T follicular helper cell (primary cell): ENCODE measurements around the gene PCSK4.

Source experiments
- DNase-seq: peaks from one replicate; pipeline ENCODE4 v3.0.0-alpha.2; 2020; ENCODE audit warnings: low read depth

Gene PCSK4

DNA sequence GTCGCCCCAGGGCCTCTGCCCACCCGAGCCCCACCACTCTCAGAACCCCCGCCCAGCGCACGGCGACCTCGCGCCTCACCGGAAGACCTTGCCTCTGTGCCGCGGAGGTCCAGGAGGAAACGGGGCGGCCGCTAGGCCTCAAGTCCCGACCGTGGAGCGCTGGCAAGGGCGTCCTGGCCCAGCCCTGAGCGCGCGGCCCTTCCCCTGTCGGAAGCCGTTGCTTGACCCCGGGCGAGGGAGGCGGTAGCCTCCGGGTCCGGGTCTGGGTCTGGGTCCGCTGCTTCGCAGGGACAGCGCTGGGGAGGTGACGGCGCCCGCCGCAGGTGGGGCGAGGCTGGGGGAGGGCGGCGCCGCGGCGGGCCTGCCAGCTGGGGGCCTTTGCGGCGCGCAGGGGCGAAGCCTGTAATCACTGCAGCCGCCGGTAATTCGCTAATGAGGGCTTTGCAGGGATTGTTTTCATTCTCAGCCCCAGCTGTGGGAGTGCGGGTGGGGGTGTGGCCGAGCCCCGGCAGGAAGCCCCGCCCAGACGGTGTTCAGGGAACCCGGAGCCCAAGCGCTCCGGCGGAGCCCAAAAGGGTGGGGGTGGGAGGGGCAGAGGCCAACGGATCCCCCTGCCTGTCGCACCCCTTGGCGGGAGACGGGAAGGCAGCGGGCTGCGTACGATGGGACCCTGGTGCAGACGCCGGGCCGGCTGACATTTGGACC lies 19.7 kb downstream of the PCSK4 start:
- DNase-seq, result peak; percentile 59

- DNase-seq, result no peak
Observed at GRCh38 chr19:1470055-1470304, 20.2 kb downstream of the PCSK4 start.

DNA sequence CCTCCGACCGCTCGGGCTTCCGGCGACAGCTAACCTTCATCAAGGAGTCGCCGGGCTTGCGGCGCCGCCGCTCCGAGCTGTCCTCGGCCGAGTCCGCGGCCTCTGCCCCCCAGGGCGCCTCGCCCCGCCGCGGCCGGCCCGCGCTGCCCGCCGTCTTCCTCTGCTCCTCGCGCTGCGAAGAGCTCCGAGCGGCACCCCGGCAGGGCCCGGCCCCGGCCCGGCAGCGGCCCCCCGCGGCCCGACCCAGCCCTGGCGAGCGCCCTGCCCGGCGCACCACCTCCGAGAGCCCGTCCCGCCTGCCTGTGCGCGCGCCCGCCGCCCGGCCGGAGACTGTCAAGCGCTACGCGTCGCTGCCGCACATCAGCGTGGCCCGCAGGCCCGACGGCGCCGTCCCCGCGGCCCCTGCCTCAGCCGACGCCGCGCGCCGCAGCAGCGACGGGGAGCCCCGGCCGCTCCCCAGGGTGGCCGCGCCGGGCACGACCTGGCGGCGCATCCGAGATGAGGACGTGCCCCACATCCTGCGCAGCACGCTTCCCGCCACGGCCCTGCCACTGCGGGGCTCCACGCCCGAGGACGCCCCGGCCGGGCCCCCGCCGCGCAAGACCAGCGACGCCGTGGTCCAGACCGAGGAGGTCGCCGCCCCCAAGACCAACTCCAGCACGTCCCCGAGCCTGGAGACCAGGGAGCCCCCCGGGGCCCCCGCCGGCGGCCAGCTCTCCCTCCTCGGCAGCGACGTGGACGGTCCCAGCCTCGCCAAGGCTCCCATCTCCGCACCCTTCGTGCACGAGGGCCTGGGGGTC lies 20.7 kb downstream of the PCSK4 start:
- DNase-seq, result no peak

DNA sequence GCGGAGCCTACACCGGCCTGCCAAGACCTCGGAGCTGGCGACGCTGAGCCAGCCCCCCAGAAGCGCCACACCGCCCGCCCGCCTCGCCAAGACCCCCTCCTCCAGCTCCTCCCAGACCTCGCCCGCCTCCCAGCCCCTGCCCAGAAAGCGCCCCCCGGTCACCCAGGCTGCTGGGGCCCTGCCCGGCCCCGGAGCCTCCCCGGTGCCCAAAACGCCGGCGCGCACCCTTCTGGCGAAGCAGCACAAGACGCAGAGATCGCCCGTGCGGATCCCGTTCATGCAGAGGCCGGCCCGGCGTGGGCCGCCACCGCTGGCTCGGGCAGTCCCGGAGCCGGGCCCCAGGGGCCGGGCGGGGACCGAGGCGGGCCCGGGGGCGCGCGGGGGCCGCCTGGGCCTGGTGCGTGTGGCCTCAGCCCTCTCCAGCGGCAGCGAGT lies 21.3 kb downstream of the PCSK4 start:
- no peak for DNase-seq

DNA sequence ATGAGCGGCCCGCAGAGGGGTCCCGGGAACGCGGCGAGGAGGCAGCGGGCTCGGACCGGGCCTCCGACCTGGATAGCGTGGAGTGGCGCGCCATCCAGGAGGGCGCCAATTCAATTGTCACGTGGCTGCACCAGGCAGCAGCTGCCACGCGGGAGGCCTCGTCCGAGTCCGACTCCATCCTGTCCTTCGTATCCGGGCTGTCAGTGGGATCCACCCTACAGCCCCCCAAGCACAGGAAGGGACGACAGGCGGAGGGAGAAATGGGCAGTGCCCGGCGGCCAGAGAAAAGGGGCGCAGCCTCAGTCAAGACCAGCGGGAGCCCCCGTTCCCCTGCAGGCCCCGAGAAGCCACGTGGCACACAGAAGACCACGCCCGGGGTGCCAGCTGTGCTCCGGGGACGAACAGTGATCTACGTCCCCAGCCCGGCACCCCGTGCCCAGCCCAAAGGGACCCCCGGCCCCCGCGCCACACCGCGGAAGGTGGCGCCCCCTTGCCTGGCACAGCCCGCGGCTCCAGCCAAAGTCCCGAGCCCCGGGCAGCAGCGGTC lies 21.8 kb downstream of the PCSK4 start:
- DNase-seq, result no peak

DNA sequence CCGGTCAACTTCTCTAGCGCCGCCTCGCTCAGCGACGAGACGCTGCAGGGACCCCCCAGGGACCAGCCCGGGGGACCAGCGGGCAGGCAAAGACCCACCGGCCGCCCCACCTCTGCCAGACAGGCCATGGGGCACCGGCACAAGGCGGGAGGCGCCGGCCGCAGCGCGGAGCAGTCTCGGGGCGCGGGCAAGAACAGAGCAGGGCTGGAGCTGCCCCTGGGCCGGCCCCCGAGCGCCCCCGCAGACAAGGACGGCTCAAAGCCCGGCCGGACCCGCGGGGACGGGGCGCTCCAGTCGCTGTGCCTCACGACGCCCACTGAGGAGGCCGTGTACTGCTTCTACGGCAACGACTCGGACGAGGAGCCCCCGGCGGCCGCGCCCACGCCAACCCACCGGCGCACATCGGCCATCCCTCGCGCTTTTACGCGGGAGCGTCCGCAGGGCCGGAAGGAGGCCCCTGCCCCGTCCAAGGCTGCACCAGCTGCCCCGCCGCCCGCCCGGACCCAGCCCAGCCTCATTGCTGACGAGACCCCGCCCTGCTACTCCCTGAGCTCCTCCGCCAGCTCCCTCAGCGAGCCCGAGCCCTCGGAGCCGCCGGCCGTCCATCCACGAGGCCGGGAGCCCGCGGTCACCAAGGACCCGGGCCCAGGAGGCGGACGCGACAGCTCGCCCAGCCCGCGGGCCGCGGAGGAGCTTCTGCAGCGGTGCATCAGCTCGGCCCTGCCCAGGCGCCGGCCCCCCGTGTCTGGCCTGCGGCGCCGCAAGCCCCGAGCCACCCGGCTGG lies 22.5 kb downstream of the PCSK4 start:
- no peak for DNase-seq

- no peak for DNase-seq
Observed at GRCh38 chr19:1467215-1467489, 23.0 kb downstream of the PCSK4 start.

DNA sequence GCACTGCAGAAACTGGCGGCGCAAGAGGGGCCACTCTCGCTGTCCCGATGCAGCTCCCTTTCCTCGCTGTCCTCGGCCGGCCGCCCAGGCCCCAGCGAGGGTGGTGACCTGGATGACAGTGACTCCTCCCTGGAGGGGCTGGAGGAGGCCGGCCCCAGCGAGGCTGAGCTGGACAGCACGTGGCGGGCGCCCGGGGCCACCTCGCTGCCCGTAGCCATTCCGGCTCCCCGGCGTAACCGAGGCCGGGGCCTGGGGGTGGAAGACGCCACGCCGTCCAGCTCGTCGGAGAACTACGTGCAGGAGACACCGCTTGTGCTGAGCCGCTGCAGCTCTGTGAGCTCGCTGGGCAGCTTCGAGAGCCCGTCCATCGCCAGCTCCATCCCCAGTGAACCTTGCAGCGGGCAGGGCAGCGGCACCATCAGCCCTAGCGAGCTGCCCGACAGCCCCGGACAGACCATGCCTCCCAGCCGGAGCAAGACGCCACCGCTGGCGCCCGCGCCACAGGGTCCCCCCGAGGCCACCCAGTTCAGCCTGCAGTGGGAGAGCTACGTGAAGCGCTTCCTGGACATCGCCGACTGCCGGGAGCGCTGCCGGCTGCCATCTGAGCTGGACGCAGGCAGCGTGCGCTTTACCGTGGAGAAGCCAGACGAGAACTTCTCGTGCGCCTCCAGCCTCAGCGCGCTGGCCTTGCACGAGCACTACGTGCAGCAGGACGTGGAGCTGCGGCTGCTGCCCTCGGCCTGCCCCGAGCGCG lies 23.5 kb downstream of the PCSK4 start:
- no peak for DNase-seq

- DNase-seq, result no peak
Observed at GRCh38 chr19:1466018-1466460, 24.1 kb downstream of the PCSK4 start.

DNA sequence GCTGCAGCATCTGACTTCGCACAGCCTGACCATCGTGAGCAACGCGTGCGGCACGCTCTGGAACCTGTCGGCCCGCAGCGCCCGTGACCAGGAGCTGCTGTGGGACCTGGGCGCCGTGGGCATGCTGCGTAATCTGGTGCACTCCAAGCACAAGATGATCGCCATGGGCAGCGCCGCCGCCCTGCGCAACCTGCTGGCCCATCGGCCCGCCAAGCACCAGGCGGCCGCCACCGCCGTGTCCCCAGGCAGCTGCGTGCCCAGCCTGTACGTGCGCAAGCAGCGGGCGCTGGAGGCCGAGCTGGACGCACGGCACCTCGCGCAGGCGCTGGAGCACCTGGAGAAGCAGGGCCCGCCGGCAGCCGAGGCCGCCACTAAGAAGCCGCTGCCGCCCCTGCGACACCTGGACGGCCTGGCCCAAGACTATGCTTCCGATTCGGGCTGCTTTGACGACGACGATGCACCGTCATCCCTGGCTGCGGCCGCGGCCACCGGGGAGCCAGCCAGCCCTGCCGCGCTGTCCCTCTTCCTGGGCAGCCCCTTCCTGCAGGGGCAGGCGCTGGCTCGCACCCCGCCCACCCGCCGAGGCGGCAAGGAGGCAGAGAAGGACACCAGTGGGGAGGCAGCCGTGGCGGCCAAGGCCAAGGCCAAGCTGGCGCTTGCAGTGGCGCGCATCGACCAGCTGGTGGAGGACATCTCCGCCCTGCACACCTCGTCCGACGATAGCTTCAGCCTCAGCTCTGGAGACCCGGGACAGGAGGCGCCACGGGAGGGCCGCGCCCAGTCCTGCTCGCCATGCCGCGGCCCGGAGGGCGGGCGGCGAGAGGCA lies 24.7 kb downstream of the PCSK4 start:
- DNase-seq, result no peak

- DNase-seq, result no peak
Observed at GRCh38 chr19:1461862-1462261, 28.3 kb downstream of the PCSK4 start.

DNA sequence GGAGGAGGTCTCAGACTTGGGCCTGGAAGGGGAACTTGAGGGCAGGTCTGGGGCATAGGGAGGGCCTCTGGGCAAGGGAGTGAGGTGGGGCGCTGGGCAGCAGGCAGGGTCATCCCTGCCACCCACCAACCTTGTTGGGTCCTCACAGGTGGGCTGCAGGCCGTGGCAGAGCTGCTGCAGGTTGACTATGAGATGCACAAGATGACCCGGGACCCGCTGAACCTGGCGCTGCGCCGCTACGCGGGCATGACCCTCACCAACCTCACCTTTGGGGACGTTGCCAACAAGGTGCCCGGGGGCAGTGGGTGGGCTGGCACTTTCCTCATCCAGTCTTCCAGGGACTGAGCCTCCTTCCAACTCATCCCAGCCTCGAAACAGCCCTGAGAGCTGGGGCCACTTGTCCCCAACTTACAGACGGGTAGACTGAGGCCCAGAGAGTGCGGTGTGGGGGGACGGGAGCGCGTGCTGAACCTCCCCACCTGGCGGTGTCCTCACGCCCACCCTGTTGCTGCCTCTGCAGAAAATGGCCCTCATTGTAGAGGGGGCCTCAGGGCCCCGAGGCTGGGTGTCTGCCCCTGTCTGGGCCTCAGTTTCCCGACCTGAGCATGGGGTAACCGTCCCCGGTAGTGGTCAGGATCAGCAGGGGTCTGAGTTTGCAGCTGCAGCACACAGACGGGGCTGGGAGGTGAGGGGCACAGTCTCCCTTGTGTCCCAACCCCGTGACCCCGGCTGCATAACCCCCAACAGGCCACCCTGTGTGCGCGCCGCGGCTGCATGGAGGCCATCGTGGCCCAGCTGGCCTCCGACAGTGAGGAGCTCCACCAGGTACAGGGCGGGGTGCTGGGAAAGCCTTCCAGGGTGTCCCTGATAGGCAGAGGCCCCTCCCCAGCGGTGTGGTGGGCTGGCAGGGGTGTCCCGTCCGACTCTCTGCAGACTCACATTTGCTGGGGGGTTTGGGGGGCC lies 29.8 kb downstream of the PCSK4 start:
- DNase-seq, result no peak

DNA sequence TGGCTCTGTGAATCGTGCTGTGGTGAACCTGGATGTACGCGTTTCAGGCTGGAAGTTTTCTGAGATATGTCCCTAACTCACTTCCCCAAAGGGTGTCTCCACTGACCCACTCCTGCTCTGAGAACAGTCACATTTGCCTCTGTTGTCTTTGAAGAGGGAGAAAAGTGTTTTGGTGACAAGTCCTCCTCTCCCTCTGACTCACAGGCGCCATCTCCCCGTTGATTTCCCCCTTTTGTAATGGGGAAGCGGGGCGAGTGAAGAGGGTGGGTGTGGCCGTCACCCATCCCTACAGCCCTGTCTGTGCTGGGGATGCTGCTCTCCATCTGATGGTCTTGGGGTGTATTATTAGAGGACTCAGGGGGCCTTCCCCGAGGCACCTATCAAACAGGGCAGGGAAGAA lies 30.7 kb downstream of the PCSK4 start:
- DNase-seq, result no peak

DNA sequence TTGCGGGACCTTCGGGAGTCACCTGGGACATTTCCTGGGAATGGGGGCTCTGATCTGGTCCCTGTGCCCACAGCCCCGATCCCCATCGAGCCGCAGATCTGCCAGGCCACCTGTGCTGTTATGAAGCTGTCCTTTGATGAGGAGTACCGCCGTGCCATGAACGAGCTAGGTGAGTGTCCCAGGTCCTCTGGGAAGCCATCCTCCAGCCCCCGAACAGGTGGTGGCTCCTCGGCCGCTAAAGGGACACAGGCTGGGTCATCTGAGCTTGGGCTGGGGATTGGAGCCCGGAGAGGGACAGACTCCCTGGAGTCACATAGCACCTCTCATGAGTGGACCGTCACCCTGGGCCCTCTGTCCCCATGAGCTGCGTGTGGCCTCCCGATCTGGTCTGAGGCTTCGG lies 32.3 kb downstream of the PCSK4 start:
- no peak for DNase-seq

DNA sequence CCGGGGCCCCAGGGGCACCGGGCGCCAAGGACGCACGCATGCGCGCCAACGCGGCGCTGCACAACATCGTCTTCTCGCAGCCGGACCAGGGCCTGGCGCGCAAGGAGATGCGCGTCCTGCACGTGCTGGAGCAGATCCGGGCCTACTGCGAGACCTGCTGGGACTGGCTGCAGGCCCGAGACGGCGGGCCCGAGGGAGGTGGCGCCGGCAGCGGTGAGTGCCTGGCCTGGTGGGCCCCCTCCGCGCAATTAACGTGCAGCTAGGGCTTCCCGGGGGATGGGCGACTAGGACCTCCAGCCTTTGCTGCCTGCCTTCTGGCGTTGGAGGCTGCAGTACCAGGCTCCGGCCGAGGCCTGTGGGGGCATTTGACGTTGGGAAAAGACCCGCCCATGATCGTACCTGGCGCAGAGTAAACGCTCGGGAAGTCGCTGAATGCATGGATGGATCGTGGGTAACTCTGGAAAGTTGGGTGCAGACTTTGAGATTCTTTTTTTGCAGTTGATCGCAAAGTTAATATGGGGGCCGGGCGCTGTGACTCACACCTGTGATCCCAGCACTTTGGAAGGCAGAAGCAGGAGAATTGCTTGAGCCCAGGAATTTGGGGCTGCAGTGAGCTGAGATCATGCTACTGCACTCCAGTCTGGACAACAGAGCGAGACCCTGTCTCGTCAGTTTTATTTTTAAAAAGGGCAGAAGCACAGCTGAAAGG lies 33.0 kb downstream of the PCSK4 start:
- no peak for DNase-seq

- no peak for DNase-seq
Observed at GRCh38 chr19:1456121-1456900, 33.8 kb downstream of the PCSK4 start.

DNA sequence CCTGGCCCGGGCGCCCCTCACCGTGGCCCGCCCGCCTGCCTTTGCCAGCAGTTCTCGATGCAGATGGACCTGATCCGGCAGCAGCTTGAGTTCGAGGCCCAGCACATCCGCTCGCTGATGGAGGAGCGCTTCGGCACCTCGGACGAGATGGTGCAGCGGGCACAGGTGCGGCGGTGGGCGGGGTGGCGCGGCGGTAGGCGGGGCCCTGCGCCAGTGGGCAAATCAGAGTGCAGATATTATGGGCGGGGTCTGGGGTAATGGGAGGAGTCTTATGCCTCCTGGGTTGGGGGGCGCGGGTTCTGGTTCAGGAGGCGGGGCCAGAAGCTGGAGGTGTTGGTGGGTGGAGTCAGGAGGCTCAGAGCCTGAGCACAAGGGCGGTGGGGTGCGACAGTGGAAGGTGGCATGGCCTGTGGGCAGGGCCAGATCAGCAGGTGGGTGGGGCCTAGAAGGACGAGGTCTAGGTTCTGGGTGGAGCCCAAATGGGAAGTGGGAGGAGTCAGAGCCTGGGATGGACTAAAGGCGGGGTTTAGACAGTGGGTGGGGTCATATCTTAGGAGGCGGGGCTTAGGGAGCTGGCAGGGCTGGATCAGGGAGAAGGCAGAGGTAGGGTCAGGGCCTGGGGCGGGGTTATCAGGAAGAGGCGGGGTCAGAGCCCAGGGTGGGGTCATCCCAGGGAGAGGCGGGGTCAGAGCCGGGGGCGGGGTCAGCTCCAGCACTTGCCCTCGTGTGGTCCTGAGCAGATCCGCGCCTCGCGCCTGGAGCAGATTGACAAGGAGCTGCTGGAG lies 34.6 kb downstream of the PCSK4 start:
- DNase-seq, result peak; percentile 29

GRCh38 chr19:1455002-1455335 lies 35.2 kb downstream of the PCSK4 start:
- DNase-seq, result no peak
